ENCODE results near the gene CCDC180.

CCDC180 gene

DNA sequence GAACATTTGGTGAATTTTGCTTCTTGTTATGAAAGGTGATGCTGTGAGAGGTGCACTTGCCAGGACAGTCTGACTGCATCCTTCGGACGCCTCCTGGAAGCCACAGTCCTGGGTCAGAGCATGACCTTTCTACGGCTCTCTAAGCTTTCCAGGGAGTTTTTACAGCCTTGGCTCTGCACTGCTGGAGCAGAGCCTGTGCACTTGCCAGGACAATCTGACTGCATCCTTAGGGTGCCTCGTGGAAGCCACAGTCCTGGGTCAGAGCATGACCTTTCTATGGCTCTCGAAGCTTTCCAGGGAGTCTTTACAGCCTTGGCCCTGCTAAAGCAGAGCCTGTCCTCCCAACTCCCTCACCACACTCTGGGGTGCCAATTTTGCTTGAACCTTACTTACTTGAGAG lies 49.6 kb downstream of the CCDC180 start:
- Histone ChIP-seq H3K4me3 (no peak overlapping the region), H3K27me3 (ENCODE audit: low read depth) (no peaks in the 10 kb centered on the region), H3K9me3 (no peaks in the 10 kb centered on the region), H3K4me1 (no peaks in the 10 kb centered on the region), H3K36me3 (replicated peaks) (no peaks in the 10 kb centered on the region)
- in situ Hi-C loops (cut with MboI; ENCODE audit: low sequenced_read_pairs) = no loop called here
- DNase-seq (ENCODE audit: low spot score in 2 of 2) = no peak
